ENCODE data around the gene ARMC9. TPM values are rescaled to one million over a fixed set of nuclear protein-coding genes. Genes with fewer than 3 reads are reported as not detected.

The ARMC9 gene
- total and polyA plus RNA-seq, 4 donors, result 20.5 to 51.6 (median 38.6) TPM

GRCh38 chr2:231336236-231336635, 137.8 kb downstream of the ARMC9 start:
- no peak for DNase-seq
- Histone ChIP-seq H3K4me1 (ENCODE audit: control insufficient read depth in 5 of 5, insufficient read depth in 5 of 5, low read length in 5 of 5) (peaks cover 0 to 3% (median 0%) of the 10 kb centered on the region in 5 donors), H3K4me3 (no peak overlapping the region), H3K9me3 (ENCODE audit: control insufficient read depth in 4 of 4, insufficient read depth in 3 of 4, low read length in 3 of 4) (no peaks in the 10 kb centered on the region), H3K27me3 (ENCODE audit: control insufficient read depth in 3 of 3, insufficient read depth in 3 of 3, low read length in 2 of 3) (no peaks in the 10 kb centered on the region), H3K36me3 (ENCODE audit: control insufficient read depth in 4 of 4, insufficient read depth in 4 of 4, low read length in 4 of 4) (peaks cover 0 to 12% (median 9%) of the 10 kb centered on the region in 4 donors), H3K9ac (ENCODE audit: insufficient read depth in 1 of 2, low read length in 2 of 2) (no peak overlapping the region), H3K27ac (ENCODE audit: low read depth in 1 of 2, low read length in 1 of 2) (no peak overlapping the region)
- 94 to 95% methylated on average over 11 of the region's 11 CpGs for WGBS, 2 donors
- TF ChIP-seq CTCF (IDR thresholded peaks at IDR 0.05; ENCODE audit: control extremely low read depth, extremely low read depth), result no peak
- ATAC-seq (ENCODE audit: insufficient read depth, low FRiP score), result no peak

- H3K9me3 ChIP-seq (ENCODE audit: control insufficient read depth in 4 of 4, insufficient read depth in 3 of 4, low read length in 3 of 4), result no peaks in the 10 kb centered on the region
- no peak overlapping the region for H3K27ac ChIP-seq (ENCODE audit: low read depth in 1 of 2, low read length in 1 of 2)
- no peaks in the 10 kb centered on the region for H3K27me3 ChIP-seq (ENCODE audit: control insufficient read depth in 3 of 3, insufficient read depth in 3 of 3, low read length in 2 of 3)
- H3K4me3 ChIP-seq, result no peak overlapping the region
- WGBS, 2 donors, result 92 to 94% methylated on average over 5 of the region's 5 CpGs
- peaks cover 0 to 4% (median 0%) of the 10 kb centered on the region in 5 donors for H3K4me1 ChIP-seq (ENCODE audit: control insufficient read depth in 5 of 5, insufficient read depth in 5 of 5, low read length in 5 of 5)
- DNase-seq (no peak), ATAC-seq (ENCODE audit: insufficient read depth, low FRiP score) (no peak)
- no peak for TF ChIP-seq CTCF (IDR thresholded peaks at IDR 0.05; ENCODE audit: control extremely low read depth, extremely low read depth)
- peaks cover 0 to 13% (median 8%) of the 10 kb centered on the region in 4 donors for H3K36me3 ChIP-seq (ENCODE audit: control insufficient read depth in 4 of 4, insufficient read depth in 4 of 4, low read length in 4 of 4)
- no peak overlapping the region for H3K9ac ChIP-seq (ENCODE audit: insufficient read depth in 1 of 2, low read length in 2 of 2)
Measured at GRCh38 chr2:231336700-231337099, 138.3 kb downstream of the ARMC9 start.

- peaks cover 0 to 4% (median 0%) of the 10 kb centered on the region in 5 donors for H3K4me1 ChIP-seq (ENCODE audit: control insufficient read depth in 5 of 5, insufficient read depth in 5 of 5, low read length in 5 of 5)
- H3K9me3 ChIP-seq (ENCODE audit: control insufficient read depth in 4 of 4, insufficient read depth in 3 of 4, low read length in 3 of 4), result no peaks in the 10 kb centered on the region
- no peak overlapping the region for H3K9ac ChIP-seq (ENCODE audit: insufficient read depth in 1 of 2, low read length in 2 of 2)
- DNase-seq (no peak), ATAC-seq (ENCODE audit: insufficient read depth, low FRiP score) (no peak)
- 90% methylated on average over 15 to 18 of the region's 18 CpGs for WGBS, 2 donors
- H3K27ac ChIP-seq (ENCODE audit: low read depth in 1 of 2, low read length in 1 of 2), result no peak overlapping the region
- H3K36me3 ChIP-seq (ENCODE audit: control insufficient read depth in 4 of 4, insufficient read depth in 4 of 4, low read length in 4 of 4), result peaks cover 0 to 10% (median 4%) of the 10 kb centered on the region in 4 donors
- no peak for TF ChIP-seq CTCF (IDR thresholded peaks at IDR 0.05; ENCODE audit: control extremely low read depth, extremely low read depth)
- no peak overlapping the region for H3K4me3 ChIP-seq
- H3K27me3 ChIP-seq (ENCODE audit: control insufficient read depth in 3 of 3, insufficient read depth in 3 of 3, low read length in 2 of 3), result no peaks in the 10 kb centered on the region
Measured at GRCh38 chr2:231337807-231338759, 139.7 kb downstream of the ARMC9 start.

All from lung (tissue), 12 donors.